ENCODE results near the gene AQP4.

Gene AQP4, protein sequence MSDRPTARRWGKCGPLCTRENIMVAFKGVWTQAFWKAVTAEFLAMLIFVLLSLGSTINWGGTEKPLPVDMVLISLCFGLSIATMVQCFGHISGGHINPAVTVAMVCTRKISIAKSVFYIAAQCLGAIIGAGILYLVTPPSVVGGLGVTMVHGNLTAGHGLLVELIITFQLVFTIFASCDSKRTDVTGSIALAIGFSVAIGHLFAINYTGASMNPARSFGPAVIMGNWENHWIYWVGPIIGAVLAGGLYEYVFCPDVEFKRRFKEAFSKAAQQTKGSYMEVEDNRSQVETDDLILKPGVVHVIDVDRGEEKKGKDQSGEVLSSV

GRCh38 chr18:26865557-26865956 lies at the start of gene AQP4:
TSS of gene AQP4 (minus strand) at chr18:26865707. CDS start at chr18:26865689, 18 bp downstream.
- DNase-seq, result no peak

DNA sequence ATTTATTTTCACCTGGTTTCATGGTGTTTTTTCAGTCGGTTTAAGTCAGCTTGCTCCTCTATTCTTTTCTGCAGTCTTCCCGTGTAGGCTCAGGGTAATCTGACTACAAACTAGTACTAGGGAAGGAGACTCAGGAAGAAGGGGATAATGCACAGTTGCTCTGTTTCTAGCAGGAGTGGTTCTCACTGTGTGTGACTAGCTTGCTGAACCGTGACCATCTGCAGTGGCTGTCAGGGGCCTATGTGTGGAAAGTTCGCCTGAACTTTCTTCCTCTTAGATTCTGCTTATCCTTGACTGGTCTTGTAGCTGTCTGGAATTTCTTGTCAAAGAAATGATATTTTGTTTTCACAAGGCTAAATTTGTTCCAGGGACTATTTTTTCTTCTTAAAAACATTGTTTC lies 46.3 kb upstream of the AQP4 start:
- DNase-seq, result no peak

GRCh38 chr18:26909599-26910290 lies 44.2 kb upstream of the AQP4 start:
- no peak for DNase-seq

DNA sequence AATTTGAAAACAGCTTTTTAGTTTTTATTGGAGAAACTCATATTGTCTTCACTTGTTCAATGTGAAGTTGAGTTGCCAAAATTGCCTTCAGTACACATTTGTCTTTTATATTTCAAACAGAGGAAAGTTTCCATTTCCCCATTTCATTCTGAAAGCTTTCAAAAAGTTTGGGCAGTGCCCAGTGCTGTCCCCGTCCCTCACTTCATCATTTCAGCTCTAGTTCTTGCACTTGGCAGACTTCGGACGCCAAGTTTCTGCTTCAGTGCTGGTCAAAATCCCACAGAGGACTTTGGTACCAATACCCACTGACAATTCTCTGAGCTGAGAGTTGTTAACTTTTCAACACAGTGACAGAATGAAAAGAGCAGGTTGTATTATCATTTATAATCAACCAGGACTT lies 43.4 kb upstream of the AQP4 start:
- DNase-seq, result no peak

GRCh38 chr18:26902291-26902690 lies 36.8 kb upstream of the AQP4 start:
- no peak for DNase-seq

GRCh38 chr18:26901020-26901419 lies 35.5 kb upstream of the AQP4 start:
- no peak for DNase-seq

DNA sequence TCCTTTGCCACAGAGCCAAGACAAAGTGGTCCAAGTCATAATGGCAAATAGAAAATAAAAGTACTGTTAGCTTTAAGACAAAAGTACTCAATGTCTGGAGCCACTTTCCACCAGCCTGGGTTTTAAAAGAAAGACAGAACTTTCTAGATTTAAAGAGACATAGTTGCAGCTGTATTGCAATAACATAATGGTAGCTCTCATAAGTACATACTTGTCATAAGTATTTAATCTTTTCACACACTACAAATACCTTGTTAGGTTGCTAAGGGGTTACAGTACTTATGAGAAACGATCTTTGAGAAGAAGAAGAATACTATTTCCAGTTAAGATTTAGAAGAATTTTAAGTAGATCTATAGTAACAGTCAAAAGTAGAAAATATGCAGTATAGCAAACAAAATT lies 28.9 kb upstream of the AQP4 start:
- DNase-seq, result no peak

- DNase-seq, result no peak
Observed at GRCh38 chr18:26893996-26894395, 28.5 kb upstream of the AQP4 start.

GRCh38 chr18:26888259-26888658 lies 22.8 kb upstream of the AQP4 start:
- no peak for DNase-seq

DNA sequence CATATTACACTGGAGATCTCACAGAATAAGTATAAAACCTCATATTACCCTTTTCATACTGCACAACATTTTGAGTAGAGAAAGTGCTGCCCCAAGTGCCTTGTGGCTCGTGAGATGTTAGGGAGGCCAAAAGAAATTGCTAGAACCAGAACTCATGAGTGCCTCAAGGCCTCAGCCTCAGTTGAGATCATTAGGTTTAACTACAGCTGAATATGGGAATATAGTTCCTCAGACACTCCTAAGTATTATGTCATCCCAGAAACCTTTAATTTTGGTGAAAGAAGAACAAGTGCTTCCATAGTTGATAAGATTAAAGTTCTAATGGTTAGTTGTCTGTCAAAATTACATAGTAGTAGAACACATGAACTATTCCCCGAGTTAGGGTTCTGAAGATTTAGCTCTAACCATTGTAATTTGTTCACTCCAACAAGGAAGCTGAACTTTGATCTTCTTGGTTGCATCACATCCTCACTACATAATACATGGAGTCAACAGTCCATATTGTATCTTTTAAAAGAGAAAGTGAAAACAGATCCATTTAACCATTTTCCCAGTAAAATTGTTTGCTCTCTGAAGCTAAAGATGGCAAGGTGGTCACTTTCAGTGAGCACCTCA lies 9.6 kb upstream of the AQP4 start:
- DNase-seq, result no peak

- no peak for DNase-seq
Observed at GRCh38 chr18:26874283-26874682, 8.8 kb upstream of the AQP4 start.

- DNase-seq, result no peak
Observed at GRCh38 chr18:26869640-26870039, 4.1 kb upstream of the AQP4 start.

DNA sequence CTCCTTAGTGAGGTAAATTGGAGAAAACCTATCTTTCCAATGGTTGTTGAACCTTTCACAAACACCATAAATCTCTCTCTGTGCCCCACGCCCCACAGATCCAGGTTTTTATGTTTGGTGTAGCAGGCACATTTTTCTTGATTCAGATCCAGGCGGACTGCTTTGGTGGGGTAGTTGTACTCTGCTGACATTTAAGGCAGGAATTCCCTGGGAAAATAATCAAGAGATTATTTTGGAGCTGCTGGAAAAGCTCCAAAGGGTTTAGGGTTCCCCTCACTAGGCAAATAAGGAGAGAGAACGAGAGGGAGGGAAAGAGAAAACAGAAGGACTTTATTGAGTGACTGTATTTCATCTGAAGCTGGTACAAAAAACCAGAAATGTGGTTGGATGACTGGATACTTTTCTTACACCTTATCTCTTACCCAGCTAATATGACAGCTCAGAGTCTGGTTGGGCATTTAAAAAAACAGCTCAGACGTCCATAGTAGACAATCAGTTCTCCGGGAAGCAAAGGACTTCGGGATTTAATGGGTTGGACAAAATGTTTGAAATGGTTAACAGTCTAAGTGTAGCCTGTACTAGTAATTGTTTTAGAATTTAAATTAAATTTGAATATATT lies 3.6 kb upstream of the AQP4 start:
- DNase-seq, result no peak

GRCh38 chr18:26867471-26867870 lies 2.0 kb upstream of the AQP4 start:
- DNase-seq, result no peak

- DNase-seq, result no peak
Observed at GRCh38 chr18:26864658-26865057, 849 bp downstream of the AQP4 start.

- DNase-seq, result no peak
Observed at GRCh38 chr18:26863921-26864497, 1.5 kb downstream of the AQP4 start.

DNA sequence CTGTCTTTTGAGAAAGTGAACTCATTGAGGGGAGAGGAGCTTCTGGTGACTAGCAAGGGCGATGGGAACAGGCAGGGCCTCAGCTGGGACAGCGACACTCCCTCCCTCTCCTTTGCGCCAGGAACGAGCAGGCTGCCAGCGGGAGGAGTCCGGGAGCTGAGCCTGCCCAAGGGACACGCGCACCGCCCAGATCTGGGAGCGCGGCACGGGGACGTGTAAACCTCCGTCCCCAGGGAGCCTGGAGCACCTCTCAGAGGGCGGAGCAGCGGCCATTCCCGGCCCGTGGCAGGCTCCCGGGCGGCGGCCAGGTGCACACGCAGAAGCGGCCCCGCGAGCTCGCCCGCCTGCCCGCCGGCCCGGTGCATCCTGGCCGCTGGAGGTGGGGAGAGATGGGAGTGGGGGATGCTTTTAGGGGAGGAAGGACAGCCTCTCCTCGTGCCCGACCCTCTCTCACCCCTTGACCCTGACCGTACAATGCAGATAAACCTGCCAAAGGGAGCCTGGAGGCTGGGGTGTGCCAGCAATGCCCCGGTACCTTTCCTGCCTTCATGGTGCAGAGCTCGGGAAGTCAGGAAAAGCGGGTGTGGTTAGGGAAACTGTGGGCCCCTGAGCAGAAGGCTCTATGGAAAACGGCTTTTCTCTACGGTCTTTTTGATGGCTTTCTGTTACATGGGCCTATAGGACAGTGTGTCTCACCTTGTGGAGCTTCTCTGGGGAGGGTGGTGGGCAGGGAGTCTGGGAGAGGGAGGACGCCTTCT lies 2.2 kb downstream of the AQP4 start:
- DNase-seq, result no peak

DNA sequence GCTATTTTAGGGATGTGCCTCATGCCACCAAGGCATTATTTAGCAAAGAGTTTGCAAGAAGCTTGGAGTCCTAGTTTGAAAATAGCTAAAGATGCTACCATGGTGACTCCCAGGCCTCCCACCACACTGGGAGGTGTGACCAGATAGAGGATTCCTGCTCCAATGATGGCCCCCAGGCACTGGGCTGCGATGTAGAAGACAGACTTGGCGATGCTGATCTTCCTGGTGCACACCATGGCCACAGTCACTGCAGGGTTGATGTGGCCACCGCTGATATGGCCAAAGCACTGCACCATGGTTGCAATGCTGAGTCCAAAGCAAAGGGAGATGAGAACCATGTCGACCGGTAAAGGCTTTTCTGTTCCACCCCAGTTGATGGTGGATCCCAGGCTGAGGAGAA lies 3.4 kb downstream of the AQP4 start:
- no peak for DNase-seq

GRCh38 chr18:26854292-26854881 lies 11.1 kb downstream of the AQP4 start:
- DNase-seq, result no peak

DNA sequence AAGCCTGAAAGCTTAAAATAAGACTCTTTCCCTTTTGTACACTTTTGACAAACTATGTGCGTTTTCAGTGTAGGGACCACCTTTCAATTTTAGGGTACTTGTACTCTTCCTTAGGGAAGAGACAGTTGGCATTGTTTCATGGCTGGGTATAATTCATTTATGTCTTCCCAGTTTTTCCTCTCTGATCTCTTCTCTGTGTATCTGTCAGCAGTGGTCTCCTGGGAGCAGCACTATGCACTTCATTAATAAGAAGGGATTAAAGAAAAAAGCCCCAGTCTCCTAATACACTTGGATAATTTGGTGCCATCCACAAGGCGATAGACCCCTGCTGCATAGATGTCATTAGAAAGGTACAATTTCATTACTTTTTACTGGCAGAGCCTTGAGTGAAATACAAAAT lies 12.1 kb downstream of the AQP4 start:
- DNase-seq, result no peak

DNA sequence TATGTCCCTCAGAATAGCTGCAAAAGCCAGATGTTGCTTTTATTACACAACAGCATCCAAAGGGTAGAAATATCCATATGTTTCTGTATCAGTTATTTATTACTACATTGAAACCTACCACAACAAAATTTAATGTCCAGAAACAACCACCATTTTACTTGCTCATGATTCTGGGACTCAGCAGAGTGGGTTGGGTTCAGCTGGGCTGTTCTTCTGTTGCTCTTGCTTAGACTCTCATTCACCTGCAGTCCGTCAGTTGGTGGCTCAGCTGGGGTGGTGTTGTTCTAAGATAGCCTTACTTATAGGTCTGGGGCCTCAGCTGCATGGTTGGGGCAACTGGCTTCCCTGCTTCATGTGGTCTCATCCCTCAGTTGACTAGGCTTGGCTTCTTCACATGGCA lies 21.7 kb downstream of the AQP4 start:
- DNase-seq, result no peak

- no peak for DNase-seq
Observed at GRCh38 chr18:26840965-26841364, 24.5 kb downstream of the AQP4 start.

Data from NCI-H1092 (cell line).